Measurements from ENCODE around the gene DAB2IP.

DAB2IP gene

DNA sequence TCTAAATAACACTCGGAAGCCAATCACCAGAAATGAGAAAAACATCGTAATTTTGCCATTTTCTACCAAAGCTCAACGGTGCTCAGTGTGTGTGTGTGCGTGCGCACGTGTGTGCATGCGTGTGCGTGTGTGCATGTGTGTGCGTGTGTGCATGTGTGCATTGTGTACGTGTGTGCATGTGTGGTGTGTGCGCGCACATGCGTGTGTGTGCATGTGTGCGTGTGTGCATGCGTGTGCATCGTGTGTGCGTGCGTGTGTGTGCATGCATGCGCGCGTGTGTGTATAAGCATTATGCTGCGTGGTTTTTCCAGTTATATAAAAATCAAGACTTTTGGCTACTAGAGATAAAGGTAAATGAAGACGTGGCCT is 165.0 kb downstream of the DAB2IP start:
- no peaks in the 10 kb centered on the region for H4K20me1 ChIP-seq (ENCODE audit: insufficient read depth, low read length)
- H3K4me1 ChIP-seq (ENCODE audit: insufficient read depth, low read length) = no peaks in the 10 kb centered on the region
- H3K27ac ChIP-seq (ENCODE audit: low read length) = no peak overlapping the region
- DNase-seq = no peak
- H3K4me2 ChIP-seq (ENCODE audit: insufficient read depth, low read length) = no peak overlapping the region
- H3K79me2 ChIP-seq (ENCODE audit: insufficient read depth, low read length) = no peaks in the 10 kb centered on the region
- no peak for ATAC-seq (ENCODE audit: insufficient read depth, low read depth)
- no peak overlapping the region for H2AFZ ChIP-seq (ENCODE audit: low read depth, low read length)
- no peaks in the 10 kb centered on the region for H3K27me3 ChIP-seq (ENCODE audit: insufficient read depth, low read length, poor library complexity)
- no peak overlapping the region for H3K9ac ChIP-seq (ENCODE audit: low read depth, low read length)
- no peaks in the 10 kb centered on the region for H3K36me3 ChIP-seq (ENCODE audit: insufficient read depth, low read length)
- TF ChIP-seq, protein P1, sequence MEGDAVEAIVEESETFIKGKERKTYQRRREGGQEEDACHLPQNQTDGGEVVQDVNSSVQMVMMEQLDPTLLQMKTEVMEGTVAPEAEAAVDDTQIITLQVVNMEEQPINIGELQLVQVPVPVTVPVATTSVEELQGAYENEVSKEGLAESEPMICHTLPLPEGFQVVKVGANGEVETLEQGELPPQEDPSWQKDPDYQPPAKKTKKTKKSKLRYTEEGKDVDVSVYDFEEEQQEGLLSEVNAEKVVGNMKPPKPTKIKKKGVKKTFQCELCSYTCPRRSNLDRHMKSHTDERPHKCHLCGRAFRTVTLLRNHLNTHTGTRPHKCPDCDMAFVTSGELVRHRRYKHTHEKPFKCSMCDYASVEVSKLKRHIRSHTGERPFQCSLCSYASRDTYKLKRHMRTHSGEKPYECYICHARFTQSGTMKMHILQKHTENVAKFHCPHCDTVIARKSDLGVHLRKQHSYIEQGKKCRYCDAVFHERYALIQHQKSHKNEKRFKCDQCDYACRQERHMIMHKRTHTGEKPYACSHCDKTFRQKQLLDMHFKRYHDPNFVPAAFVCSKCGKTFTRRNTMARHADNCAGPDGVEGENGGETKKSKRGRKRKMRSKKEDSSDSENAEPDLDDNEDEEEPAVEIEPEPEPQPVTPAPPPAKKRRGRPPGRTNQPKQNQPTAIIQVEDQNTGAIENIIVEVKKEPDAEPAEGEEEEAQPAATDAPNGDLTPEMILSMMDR (IDR thresholded peaks at IDR 0.05; ENCODE audit: borderline replicate concordance, extremely low read depth, low read length, poor library complexity, severe bottlenecking) = no peak
- TF ChIP-seq EZH2 (IDR thresholded peaks at IDR 0.05; ENCODE audit: borderline replicate concordance, low read depth, low read length, severe bottlenecking) = no peak
- H3K9me3 ChIP-seq (ENCODE audit: insufficient read depth, low read length, severe bottlenecking) = no peaks in the 10 kb centered on the region
- H3K4me3 ChIP-seq (ENCODE audit: low read depth in 1 of 2, low read length in 2 of 2) = no peak overlapping the region

DNA sequence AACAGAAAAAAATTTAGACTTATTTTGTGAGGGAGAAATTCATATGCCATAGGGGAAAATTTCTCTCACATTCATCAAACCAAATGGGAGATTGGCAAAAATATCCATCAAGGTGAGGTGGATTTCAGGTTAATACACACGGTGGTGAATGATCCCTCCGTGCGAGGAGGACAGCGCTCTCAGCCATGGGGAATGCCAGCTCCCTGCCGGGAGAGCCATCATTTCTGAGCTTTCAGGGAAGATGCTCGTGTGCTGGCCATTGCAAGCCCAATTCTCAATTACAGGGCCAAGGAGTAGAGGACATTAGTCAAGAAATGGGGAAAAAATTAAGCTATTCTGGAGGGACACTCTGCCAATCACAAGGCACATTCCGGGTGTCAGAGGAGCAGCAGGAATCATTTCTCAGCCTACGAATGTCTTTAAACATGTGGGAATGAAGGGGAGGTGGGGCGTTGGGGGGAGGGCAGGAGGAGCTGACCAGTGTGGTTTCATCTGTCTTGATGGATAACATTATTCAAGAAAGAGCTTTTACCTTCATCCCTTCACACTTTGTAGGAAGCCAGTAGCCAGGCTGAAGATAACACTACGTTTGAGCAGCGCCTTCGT is 165.5 kb downstream of the DAB2IP start:
- no peak for TF ChIP-seq EZH2 (IDR thresholded peaks at IDR 0.05; ENCODE audit: borderline replicate concordance, low read depth, low read length, severe bottlenecking)
- TF ChIP-seq, protein P1 (IDR thresholded peaks at IDR 0.05; ENCODE audit: borderline replicate concordance, extremely low read depth, low read length, poor library complexity, severe bottlenecking) = no peak
- ATAC-seq (ENCODE audit: insufficient read depth, low read depth) (no peak), DNase-seq (no peak)
- Histone ChIP-seq H2AFZ (ENCODE audit: low read depth, low read length) (no peak overlapping the region), H3K4me3 (ENCODE audit: low read depth in 1 of 2, low read length in 2 of 2) (no peak overlapping the region), H4K20me1 (ENCODE audit: insufficient read depth, low read length) (no peaks in the 10 kb centered on the region), H3K79me2 (ENCODE audit: insufficient read depth, low read length) (no peaks in the 10 kb centered on the region), H3K9me3 (ENCODE audit: insufficient read depth, low read length, severe bottlenecking) (no peaks in the 10 kb centered on the region), H3K4me2 (ENCODE audit: insufficient read depth, low read length) (no peak overlapping the region), H3K27me3 (ENCODE audit: insufficient read depth, low read length, poor library complexity) (no peaks in the 10 kb centered on the region), H3K27ac (ENCODE audit: low read length) (no peak overlapping the region), H3K36me3 (ENCODE audit: insufficient read depth, low read length) (no peaks in the 10 kb centered on the region), H3K9ac (ENCODE audit: low read depth, low read length) (no peak overlapping the region), H3K4me1 (ENCODE audit: insufficient read depth, low read length) (no peaks in the 10 kb centered on the region)

DNA sequence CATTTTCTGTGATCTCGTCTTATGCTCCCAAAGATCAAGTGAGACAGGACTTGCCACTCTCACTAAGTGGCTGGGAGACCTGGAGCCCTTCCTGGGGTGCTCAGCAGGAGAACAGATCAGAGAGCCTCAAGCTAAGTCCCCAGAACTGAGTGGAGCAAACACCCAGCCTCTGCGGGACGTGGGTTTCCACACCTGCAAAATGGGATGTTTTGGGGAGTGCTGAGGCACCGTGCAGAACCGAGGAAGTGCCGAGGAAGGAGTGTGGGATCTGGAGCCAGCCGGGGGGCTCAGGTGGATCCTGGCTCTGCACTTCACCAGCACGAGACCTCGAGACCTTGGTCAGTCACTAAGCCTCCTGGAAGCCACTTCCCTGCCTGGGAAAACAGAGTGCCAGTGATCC is 166.0 kb downstream of the DAB2IP start:
- H3K4me2 ChIP-seq (ENCODE audit: insufficient read depth, low read length) = no peak overlapping the region
- TF ChIP-seq, protein P1 (IDR thresholded peaks at IDR 0.05; ENCODE audit: borderline replicate concordance, extremely low read depth, low read length, poor library complexity, severe bottlenecking) = no peak
- no peak for TF ChIP-seq EZH2 (IDR thresholded peaks at IDR 0.05; ENCODE audit: borderline replicate concordance, low read depth, low read length, severe bottlenecking)
- no peak overlapping the region for H3K27ac ChIP-seq (ENCODE audit: low read length)
- H3K4me3 ChIP-seq (ENCODE audit: low read depth in 1 of 2, low read length in 2 of 2) = no peak overlapping the region
- no peaks in the 10 kb centered on the region for H3K4me1 ChIP-seq (ENCODE audit: insufficient read depth, low read length)
- no peaks in the 10 kb centered on the region for H3K9me3 ChIP-seq (ENCODE audit: insufficient read depth, low read length, severe bottlenecking)
- ATAC-seq (ENCODE audit: insufficient read depth, low read depth) (no peak), DNase-seq (no peak)
- no peaks in the 10 kb centered on the region for H4K20me1 ChIP-seq (ENCODE audit: insufficient read depth, low read length)
- no peaks in the 10 kb centered on the region for H3K79me2 ChIP-seq (ENCODE audit: insufficient read depth, low read length)
- no peaks in the 10 kb centered on the region for H3K27me3 ChIP-seq (ENCODE audit: insufficient read depth, low read length, poor library complexity)
- no peak overlapping the region for H3K9ac ChIP-seq (ENCODE audit: low read depth, low read length)
- no peak overlapping the region for H2AFZ ChIP-seq (ENCODE audit: low read depth, low read length)
- no peaks in the 10 kb centered on the region for H3K36me3 ChIP-seq (ENCODE audit: insufficient read depth, low read length)

Measured in DND-41 (cell line).